Activated naive CD8-positive, alpha-beta T cell treated with anti-CD3 and anti-CD28 coated beads, Interleukin-2, amount 10 ng/mL, durations not matched to agents 7 days and 5 days (primary cell): ENCODE results near the gene UNC13D. TPM values are rescaled to one million over a fixed set of nuclear protein-coding genes. Genes with fewer than 3 reads are reported as not detected.
A peak's percentile ranks its signal among the peaks of the same experiment; 100 is the strongest.

Source experiments
- ATAC-seq: fragments of 150-1000 bp; cut with Tn5 transposase; one replicate; pipeline ENCODE4 v1.10.0; 2021; ENCODE audit warnings: low read depth, moderate library complexity
- POLR2A ChIA-PET: fragments of 350-600 bp; sonication (Branson Sonifier 250); formaldehyde crosslinking; loops from one replicate; lab custom pipeline; 2021; ENCODE audit warnings: antibody characterized with exemption; lab: Charles Lee
- DNase-seq: peaks from one replicate; pipeline ENCODE4 v3.0.0; 2021
- H3K27ac Mint-ChIP-seq: one replicate; pipeline ENCODE4 v1.8.0; 2022; ENCODE audit warnings: mild to moderate bottlenecking, mixed read lengths
- H3K27me3 Mint-ChIP-seq: one replicate; pipeline ENCODE4 v1.8.0; 2022; ENCODE audit warnings: mild to moderate bottlenecking, moderate library complexity, mixed read lengths
- H3K36me3 Mint-ChIP-seq: one replicate; pipeline ENCODE4 v1.8.0; 2021; ENCODE audit warnings: mild to moderate bottlenecking, mixed read lengths
- H3K4me1 Mint-ChIP-seq: one replicate; pipeline ENCODE4 v1.8.0; 2021; ENCODE audit warnings: mixed read lengths
- H3K4me3 Mint-ChIP-seq: one replicate; pipeline ENCODE4 v1.8.0; 2022; ENCODE audit warnings: mild to moderate bottlenecking, moderate library complexity, mixed read lengths
- H3K9me3 Mint-ChIP-seq: one replicate; pipeline ENCODE4 v1.8.0; 2021; ENCODE audit warnings: mixed read lengths
- total RNA-seq, 2 experiments: library from RNA; stranded (reverse); gene quantifications; one replicate each; pipeline ENCODE4 v1.2.3, GENCODE V29; 2021

UNC13D gene
- total RNA-seq, 2 experiments from 2014 or later, result 221 to 222 TPM

GRCh38 chr17:75832652-75833400 is 11.4 kb downstream of the UNC13D start:
- Mint-ChIP-seq H3K4me1 (peaks cover 33% of the 10 kb centered on the region), H3K4me3 (peak overlapping the region; percentile 79), H3K27ac (peak overlapping the region; percentile 92), H3K27me3 (no peaks in the 10 kb centered on the region), H3K36me3 (peaks cover 13% of the 10 kb centered on the region), H3K9me3 (no peaks in the 10 kb centered on the region)
- DNase-seq, result peak; percentile 68
- POLR2A ChIA-PET, result interaction anchor here (0.6 to 5.6 kb wide), 23 partner anchors 9 to 405 kb away, joined by 3 to 75 read pairs (median 5); partner anchors contain the start of genes TRIM65, UNC13D, UNK and WBP2
- peak; percentile 69 for ATAC-seq

GRCh38 chr17:75832164-75832651 is 12.0 kb downstream of the UNC13D start:
- Mint-ChIP-seq H3K4me1 (peaks cover 31% of the 10 kb centered on the region), H3K9me3 (no peaks in the 10 kb centered on the region), H3K36me3 (peaks cover 13% of the 10 kb centered on the region), H3K27ac (peak overlapping the region; percentile 92), H3K4me3 (peak overlapping the region; percentile 79), H3K27me3 (no peaks in the 10 kb centered on the region)
- POLR2A ChIA-PET, result interaction anchor here (0.7 to 5.6 kb wide), 18 partner anchors 9 to 79 kb away, joined by 3 to 75 read pairs (median 6); partner anchors contain the start of genes TRIM65, UNC13D, UNK and WBP2
- ATAC-seq (peak; percentile 50), DNase-seq (peak; percentile 61)

DNA sequence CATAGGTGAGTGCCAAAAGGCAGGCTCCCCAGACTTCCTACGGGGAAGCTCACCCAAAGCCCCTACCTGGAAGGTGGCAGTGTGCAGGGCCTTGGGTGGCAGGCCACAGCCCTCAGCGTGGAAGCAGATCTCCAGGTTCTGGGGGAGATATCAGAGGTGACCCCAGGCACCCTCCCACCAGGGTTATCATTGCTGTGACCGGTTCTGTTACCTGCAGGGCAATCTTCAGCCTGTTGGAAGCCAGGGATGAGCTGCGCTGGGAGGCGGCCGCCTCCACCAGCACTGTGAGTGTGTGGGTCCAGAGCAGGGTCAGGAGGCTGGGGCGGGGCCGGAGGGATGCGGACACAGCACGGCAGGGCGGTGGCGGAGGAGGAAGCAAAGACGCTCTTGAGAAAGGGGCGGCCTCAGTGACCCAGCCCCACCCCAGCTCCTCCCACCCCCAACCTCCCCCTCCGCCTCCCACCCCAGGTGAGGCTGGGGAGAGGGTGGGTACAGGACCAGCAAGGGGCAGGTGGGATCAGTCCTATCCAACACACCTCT is 13.1 kb downstream of the UNC13D start:
- Mint-ChIP-seq H3K36me3 (peaks cover 11% of the 10 kb centered on the region), H3K4me3 (no peak overlapping the region), H3K27me3 (no peaks in the 10 kb centered on the region), H3K27ac (peak overlapping the region; percentile 92), H3K4me1 (peaks cover 34% of the 10 kb centered on the region), H3K9me3 (no peaks in the 10 kb centered on the region)
- no peak for DNase-seq
- no peak for ATAC-seq
- POLR2A ChIA-PET, result interaction anchor here (1.4 to 11.0 kb wide), 7 partner anchors 8 to 54 kb away, joined by 4 to 121 read pairs (median 39); partner anchors contain the start of genes UNC13D and WBP2

GRCh38 chr17:75830164-75831031 is 13.8 kb downstream of the UNC13D start:
- no peaks in the 10 kb centered on the region for H3K9me3 Mint-ChIP-seq
- no peaks in the 10 kb centered on the region for H3K27me3 Mint-ChIP-seq
- peaks cover 11% of the 10 kb centered on the region for H3K36me3 Mint-ChIP-seq
- no peak for DNase-seq
- no peak overlapping the region for H3K4me3 Mint-ChIP-seq
- POLR2A ChIA-PET, result interaction anchor here (0.6 to 11.0 kb wide), 9 partner anchors 14 to 65 kb away, joined by 3 to 121 read pairs (median 4); partner anchors contain the start of genes GALK1, UNC13D and WBP2
- no peak for ATAC-seq
- peaks cover 34% of the 10 kb centered on the region for H3K4me1 Mint-ChIP-seq
- H3K27ac Mint-ChIP-seq, result peak overlapping the region; percentile 68

GRCh38 chr17:75829747-75830146 is 14.5 kb downstream of the UNC13D start:
- H3K9me3 Mint-ChIP-seq, result no peaks in the 10 kb centered on the region
- POLR2A ChIA-PET, result interaction anchor here (0.6 to 11.0 kb wide), 10 partner anchors 14 to 76 kb away, joined by 3 to 121 read pairs (median 4); partner anchors contain the start of genes GALK1, UNC13D and WBP2
- H3K27ac Mint-ChIP-seq, result peak overlapping the region; percentile 38
- DNase-seq, result no peak
- H3K27me3 Mint-ChIP-seq, result no peaks in the 10 kb centered on the region
- ATAC-seq, result no peak
- peaks cover 31% of the 10 kb centered on the region for H3K4me1 Mint-ChIP-seq
- H3K36me3 Mint-ChIP-seq, result peaks cover 10% of the 10 kb centered on the region
- no peak overlapping the region for H3K4me3 Mint-ChIP-seq

GRCh38 chr17:75828741-75829140 is 15.5 kb downstream of the UNC13D start:
- H3K9me3 Mint-ChIP-seq, result no peaks in the 10 kb centered on the region
- peaks cover 22% of the 10 kb centered on the region for H3K4me1 Mint-ChIP-seq
- ATAC-seq (no peak), DNase-seq (no peak)
- H3K27ac Mint-ChIP-seq, result peak overlapping the region; percentile 94
- H3K36me3 Mint-ChIP-seq, result peaks cover 7% of the 10 kb centered on the region
- H3K4me3 Mint-ChIP-seq, result no peak overlapping the region
- POLR2A ChIA-PET, result interaction anchor here (0.9 to 11.0 kb wide), 4 partner anchors 15 to 75 kb away, joined by 3 to 121 read pairs (median 22); partner anchors contain the start of gene UNC13D
- no peaks in the 10 kb centered on the region for H3K27me3 Mint-ChIP-seq

DNA sequence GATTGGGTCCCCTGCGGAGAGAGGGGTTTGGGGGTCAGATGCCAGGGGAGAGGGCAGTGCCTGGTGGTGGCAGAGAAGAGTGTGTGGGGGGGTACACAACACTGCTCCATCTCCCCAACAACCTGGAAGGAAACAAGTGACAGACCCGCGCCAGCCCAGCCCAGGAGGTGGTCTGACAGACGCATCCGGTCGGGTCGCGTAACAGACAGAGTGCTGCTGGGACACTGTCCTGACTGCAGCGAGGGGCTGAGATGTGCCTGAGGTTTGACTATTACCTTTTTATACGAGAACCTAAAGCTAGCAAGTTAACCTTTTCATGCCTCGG is 16.2 kb downstream of the UNC13D start:
- no peak for DNase-seq

DNA sequence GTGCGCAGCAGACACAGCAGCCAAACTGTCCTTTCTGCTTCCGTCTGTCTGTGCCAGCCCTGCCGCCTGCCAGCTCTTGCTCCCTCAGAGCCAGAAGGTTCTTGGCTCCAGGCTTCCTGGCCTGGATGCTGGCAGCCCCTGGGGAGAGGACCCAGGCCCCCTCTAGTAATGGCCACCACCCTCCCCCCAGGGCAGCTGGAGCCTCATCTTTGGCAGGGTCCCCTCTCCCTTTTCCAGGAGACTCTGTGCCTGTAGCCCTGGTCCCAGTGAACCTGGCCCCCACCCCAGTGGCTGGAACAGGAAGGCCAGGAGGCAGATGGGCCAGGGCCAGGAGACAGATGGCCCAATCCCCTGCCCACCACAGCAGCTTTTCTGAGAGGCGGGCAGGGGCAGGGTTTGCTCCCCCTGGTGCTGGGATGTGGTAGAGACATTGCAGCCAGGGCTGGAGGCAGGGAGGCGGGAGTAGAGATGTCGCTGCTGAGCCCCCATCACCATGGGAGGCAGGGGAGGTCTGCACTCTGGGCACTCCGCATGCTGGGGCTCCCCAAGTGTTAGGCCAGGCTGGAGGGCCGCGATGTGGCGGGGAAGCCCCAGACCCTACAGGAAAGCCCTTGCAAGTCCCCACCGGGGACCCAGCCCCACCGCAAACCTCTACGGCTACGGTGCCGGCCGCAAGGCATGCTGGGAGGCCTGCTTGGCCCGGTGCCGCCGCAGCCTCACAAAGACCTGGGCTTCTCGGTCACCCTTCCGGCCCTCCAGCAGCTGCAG is 16.7 kb downstream of the UNC13D start:
- Mint-ChIP-seq H3K4me1 (peaks cover 13% of the 10 kb centered on the region), H3K36me3 (peaks cover 7% of the 10 kb centered on the region), H3K27ac (peak overlapping the region; percentile 94), H3K4me3 (peak overlapping the region; percentile 61), H3K27me3 (no peaks in the 10 kb centered on the region), H3K9me3 (no peaks in the 10 kb centered on the region)
- DNase-seq (peak; percentile 77), ATAC-seq (peak; percentile 41)
- POLR2A ChIA-PET, result interaction anchor here (0.7 to 11.0 kb wide), 11 partner anchors 9 to 74 kb away, joined by 3 to 121 read pairs (median 3); partner anchors contain the start of genes GALK1, UNC13D and UNK

More for the DNA sequence above, 16.2 kb downstream of the UNC13D start:
- no peaks in the 10 kb centered on the region for H3K27me3 Mint-ChIP-seq
- POLR2A ChIA-PET, result interaction anchor here (0.9 to 11.0 kb wide), 6 partner anchors 16 to 74 kb away, joined by 3 to 121 read pairs (median 7); partner anchors contain the start of genes GALK1 and UNC13D
- no peaks in the 10 kb centered on the region for H3K9me3 Mint-ChIP-seq
- H3K4me1 Mint-ChIP-seq, result peaks cover 15% of the 10 kb centered on the region
- peaks cover 7% of the 10 kb centered on the region for H3K36me3 Mint-ChIP-seq
- ATAC-seq, result peak; percentile 21
- H3K4me3 Mint-ChIP-seq, result peak overlapping the region; percentile 61
- peak overlapping the region; percentile 94 for H3K27ac Mint-ChIP-seq

DNA sequence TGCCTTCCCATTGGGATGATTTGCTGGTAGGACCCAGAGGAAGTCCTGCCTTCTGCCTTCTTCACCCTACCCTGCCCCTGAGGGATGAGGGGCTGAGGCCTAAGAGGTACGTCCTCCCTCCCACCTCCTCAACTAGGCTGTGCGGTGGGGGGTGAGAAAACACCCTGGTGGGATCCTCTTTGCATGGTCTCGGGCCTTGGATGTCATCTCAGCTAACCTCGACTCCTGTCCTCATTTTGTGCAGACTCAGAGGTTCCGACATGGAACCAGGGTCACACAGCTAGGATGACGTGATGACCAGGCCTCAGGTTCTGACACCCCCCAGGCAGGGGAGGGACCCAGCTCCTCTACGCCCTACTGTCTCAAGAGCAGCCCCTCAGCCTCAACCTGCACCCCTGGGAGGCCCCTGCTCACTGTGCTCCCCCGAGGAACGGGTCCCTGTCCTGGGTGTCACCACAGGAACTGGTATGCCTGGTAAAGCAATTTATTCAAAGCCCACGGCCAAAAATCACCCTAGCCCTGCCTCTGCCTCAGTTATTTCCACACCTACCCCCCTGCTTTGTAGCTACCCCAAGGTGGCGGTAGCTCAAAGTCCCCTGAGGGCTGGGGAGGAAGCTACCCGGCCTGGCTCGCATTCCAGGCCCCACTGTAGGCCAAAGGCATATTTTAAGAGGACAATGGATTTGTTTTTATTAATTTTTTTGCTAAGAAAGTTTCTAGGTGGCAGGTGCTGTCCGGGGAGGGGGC is 17.5 kb downstream of the UNC13D start:
- Mint-ChIP-seq H3K4me1 (peaks cover 15% of the 10 kb centered on the region), H3K9me3 (no peaks in the 10 kb centered on the region), H3K27me3 (no peaks in the 10 kb centered on the region), H3K27ac (peak overlapping the region; percentile 61), H3K36me3 (peaks cover 7% of the 10 kb centered on the region), H3K4me3 (no peak overlapping the region)
- ATAC-seq (no peak), DNase-seq (no peak)
- POLR2A ChIA-PET, result interaction anchor here (0.7 to 11.0 kb wide), 11 partner anchors 10 to 73 kb away, joined by 3 to 121 read pairs (median 4); partner anchors contain the start of genes GALK1, UNC13D, UNK and WBP2

- H3K4me3 Mint-ChIP-seq, result no peak overlapping the region
- no peak for ATAC-seq
Observed at GRCh38 chr17:75825748-75826370, 18.3 kb downstream of the UNC13D start.

DNA sequence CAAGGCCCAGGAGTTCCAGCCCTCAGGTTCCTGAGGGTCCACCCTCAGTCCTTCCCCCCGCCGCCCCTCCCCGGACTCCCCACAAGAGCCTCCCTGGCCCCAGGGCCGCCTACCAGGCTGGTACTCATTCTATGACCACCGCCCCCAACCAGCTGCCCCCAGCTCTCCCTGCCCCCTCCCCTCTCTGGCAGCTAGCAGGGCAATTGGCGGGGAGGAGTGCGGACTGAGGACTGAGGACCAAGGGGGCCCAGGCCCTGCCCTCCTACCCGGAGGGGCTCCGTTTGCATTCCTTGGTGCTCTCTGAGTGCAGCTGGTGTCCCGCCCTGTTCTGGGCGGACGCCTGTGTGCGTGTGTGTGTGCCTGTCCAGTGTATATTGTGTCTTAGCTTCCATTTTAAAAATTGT is 19.1 kb downstream of the UNC13D start:
- POLR2A ChIA-PET, result interaction anchor here (0.8 to 11.0 kb wide), 7 partner anchors 9 to 51 kb away, joined by 3 to 121 read pairs (median 5); partner anchors contain the start of genes UNC13D and WBP2
- H3K4me1 Mint-ChIP-seq, result peaks cover 19% of the 10 kb centered on the region
- H3K27me3 Mint-ChIP-seq, result no peaks in the 10 kb centered on the region
- peaks cover 4% of the 10 kb centered on the region for H3K36me3 Mint-ChIP-seq
- no peak for DNase-seq
- no peak overlapping the region for H3K4me3 Mint-ChIP-seq
- H3K9me3 Mint-ChIP-seq, result no peaks in the 10 kb centered on the region
- no peak for ATAC-seq
- H3K27ac Mint-ChIP-seq, result peak overlapping the region; percentile 50

More at GRCh38 chr17:75825748-75826370, 18.3 kb downstream of the UNC13D start:
- Mint-ChIP-seq H3K27me3 (no peaks in the 10 kb centered on the region), H3K27ac (peak overlapping the region; percentile 50), H3K9me3 (no peaks in the 10 kb centered on the region), H3K4me1 (peaks cover 20% of the 10 kb centered on the region), H3K36me3 (peaks cover 5% of the 10 kb centered on the region)
- POLR2A ChIA-PET, result interaction anchor here (0.8 to 11.0 kb wide), 7 partner anchors 10 to 62 kb away, joined by 3 to 121 read pairs (median 5); partner anchors contain the start of genes UNC13D and WBP2
- DNase-seq, result no peak
